ENCODE measurements around the gene NRGN.

DNA sequence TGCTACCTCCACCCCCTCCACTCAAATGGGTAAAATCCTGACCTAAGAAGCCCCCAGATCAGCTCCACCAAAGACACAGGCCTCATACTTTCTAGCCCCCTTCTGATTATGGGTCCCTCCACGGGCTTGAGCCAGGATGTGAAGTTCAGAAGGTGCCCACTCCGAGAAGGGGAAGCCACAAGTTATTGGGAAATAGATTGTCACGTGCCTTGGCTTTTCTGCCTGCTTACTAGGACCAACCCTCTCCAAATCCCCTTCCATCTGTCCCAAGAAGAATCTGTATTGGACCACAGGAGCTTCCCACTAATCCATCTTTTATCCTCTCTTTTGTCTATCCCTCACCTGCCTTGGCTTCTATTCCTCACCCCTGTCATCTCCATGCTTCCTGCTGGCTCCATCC lies 3.0 kb upstream of the NRGN start:
- TF ChIP-seq, protein P1, sequence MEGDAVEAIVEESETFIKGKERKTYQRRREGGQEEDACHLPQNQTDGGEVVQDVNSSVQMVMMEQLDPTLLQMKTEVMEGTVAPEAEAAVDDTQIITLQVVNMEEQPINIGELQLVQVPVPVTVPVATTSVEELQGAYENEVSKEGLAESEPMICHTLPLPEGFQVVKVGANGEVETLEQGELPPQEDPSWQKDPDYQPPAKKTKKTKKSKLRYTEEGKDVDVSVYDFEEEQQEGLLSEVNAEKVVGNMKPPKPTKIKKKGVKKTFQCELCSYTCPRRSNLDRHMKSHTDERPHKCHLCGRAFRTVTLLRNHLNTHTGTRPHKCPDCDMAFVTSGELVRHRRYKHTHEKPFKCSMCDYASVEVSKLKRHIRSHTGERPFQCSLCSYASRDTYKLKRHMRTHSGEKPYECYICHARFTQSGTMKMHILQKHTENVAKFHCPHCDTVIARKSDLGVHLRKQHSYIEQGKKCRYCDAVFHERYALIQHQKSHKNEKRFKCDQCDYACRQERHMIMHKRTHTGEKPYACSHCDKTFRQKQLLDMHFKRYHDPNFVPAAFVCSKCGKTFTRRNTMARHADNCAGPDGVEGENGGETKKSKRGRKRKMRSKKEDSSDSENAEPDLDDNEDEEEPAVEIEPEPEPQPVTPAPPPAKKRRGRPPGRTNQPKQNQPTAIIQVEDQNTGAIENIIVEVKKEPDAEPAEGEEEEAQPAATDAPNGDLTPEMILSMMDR (IDR thresholded peaks at IDR 0.05): no peak
- no peak for TF ChIP-seq POLR2A (IDR thresholded peaks at IDR 0.05)
